GM12878 (cell line): ENCODE measurements around the gene MMP1. TPM values are rescaled to one million over a fixed set of nuclear protein-coding genes. Genes with fewer than 3 reads are reported as not detected.

Experiments
- ATAC-seq: fragments of 200-7000 bp; cut with Tn5 transposase; 3 replicates; pipeline ENCODE4 v1.9.1; 2020; ENCODE audit warnings: mild to moderate bottlenecking, moderate library complexity
- BruUV-seq: library from RNA; stranded (reverse); fragments of 400-500 nt; replicated peaks from 2 replicates; lab custom pipeline; 2021; lab: Mats Ljungman, UMichigan
- CTCF ChIA-PET: fragments of 300-600 bp; sonication (Branson Sonifier 250); formaldehyde crosslinking; extraction: SDS; loops from one replicate; lab custom pipeline; 2021; ENCODE audit warnings: inconsistent platforms; lab: Yijun Ruan, JAX
- POLR2A ChIA-PET: fragments of 350-600 bp; formaldehyde crosslinking; extraction: SDS; loops from one replicate; lab custom pipeline; 2021; ENCODE audit warnings: inconsistent platforms; lab: Charles Lee
- RAD21 ChIA-PET: fragments of 300-600 bp; sonication (Branson Sonifier 250); formaldehyde crosslinking; loops from one replicate; lab custom pipeline; 2023; ENCODE audit warnings: antibody characterized with exemption; ENCODE audit not compliant: unreplicated experiment; lab: Charles Lee
- SMC1A ChIA-PET: fragments of 300-600 bp; sonication (Branson Sonifier 250); formaldehyde crosslinking; loops from one replicate; lab custom pipeline; 2023; ENCODE audit not compliant: unreplicated experiment, uncharacterized antibody; lab: Charles Lee
- DNase-seq: peaks from one replicate; pipeline ENCODE4 v3.0.0-alpha.2; 2011; ENCODE audit warnings: low read depth, low spot score
- FAIRE-seq: peaks from 3 replicates; lab custom pipeline; 2011; peaks lifted over from hg19 to GRCh38; lab: Jason Lieb, UNC
- H2AFZ ChIP-seq: 2 replicates; pipeline ENCODE4 v1.6.0; 2011; ENCODE audit warnings: low read depth, low read length, control low read depth; ENCODE audit not compliant: control insufficient read depth
- H3K27ac ChIP-seq: 2 replicates; pipeline ENCODE4 v1.5.1; 2011; ENCODE audit warnings: control low read depth; ENCODE audit not compliant: control insufficient read depth, insufficient read depth
- H3K27me3 ChIP-seq, 2 experiments: replicated peaks in 1 of 2; 2 replicates each; pipeline versions ENCODE4 v1.6.0 to v1.6.1; 2011; ENCODE audit warnings: low read length in 1 of 2; ENCODE audit not compliant: control insufficient read depth in 2 of 2, insufficient read depth in 2 of 2
- H3K36me3 ChIP-seq, 2 experiments: 2 replicates each; pipeline ENCODE4 v1.5.1; 2011; ENCODE audit warnings: low read length in 1 of 2; ENCODE audit not compliant: control insufficient read depth in 2 of 2, insufficient read depth in 2 of 2
- H3K4me1 ChIP-seq: 2 replicates; pipeline ENCODE4 v1.6.1; 2011; ENCODE audit warnings: mild to moderate bottlenecking, low read length, moderate library complexity, mixed read lengths; ENCODE audit not compliant: control insufficient read depth, insufficient read depth
- H3K4me2 ChIP-seq: 2 replicates; pipeline ENCODE4 v1.6.0; 2011; ENCODE audit warnings: control low read depth; ENCODE audit not compliant: control insufficient read depth, insufficient read depth
- H3K4me3 ChIP-seq: fragments of 200-600 bp; sonication (generic); 2 replicates; pipeline ENCODE4 v1.5.1; 2016
- H3K79me2 ChIP-seq: 2 replicates; pipeline ENCODE4 v1.6.0; 2011; ENCODE audit warnings: low read length; ENCODE audit not compliant: control insufficient read depth, insufficient read depth
- H3K9ac ChIP-seq: 2 replicates; pipeline ENCODE4 v1.8.0; 2011; ENCODE audit warnings: low read length, control low read depth, mixed read lengths; ENCODE audit not compliant: control insufficient read depth, insufficient read depth
- H3K9me3 ChIP-seq: replicated peaks from 3 replicates; pipeline ENCODE4 v1.5.1; 2011; ENCODE audit warnings: mild to moderate bottlenecking, low read length; ENCODE audit not compliant: control insufficient read depth, insufficient read depth
- H4K20me1 ChIP-seq: 2 replicates; pipeline ENCODE4 v1.6.0; 2011; ENCODE audit not compliant: control insufficient read depth, insufficient read depth
- JUNB ChIP-seq: IDR thresholded peaks from 2 replicates; pipeline ENCODE4 v1.6.1; 2016; ENCODE audit warnings: antibody characterized with exemption, mild to moderate bottlenecking
- NBN ChIP-seq: fragments of 450-650 bp; IDR thresholded peaks from 2 replicates; pipeline ENCODE4 v1.6.1; 2016
- NFYB ChIP-seq: IDR thresholded peaks from 2 replicates; pipeline ENCODE4 v1.6.1; 2011; ENCODE audit warnings: low read depth, mild to moderate bottlenecking, low read length, improper control_type of control experiment, moderate library complexity; ENCODE audit not compliant: insufficient read depth
- NR2C2 ChIP-seq: IDR thresholded peaks from 2 replicates; pipeline ENCODE4 v1.6.1; 2011; ENCODE audit warnings: borderline replicate concordance, low read depth; ENCODE audit not compliant: control insufficient read depth, insufficient read length
- RAD21 ChIP-seq: IDR thresholded peaks from 2 replicates; pipeline ENCODE4 v1.6.1; 2011; ENCODE audit warnings: mild to moderate bottlenecking, low read depth, low read length, moderate library complexity; ENCODE audit not compliant: insufficient read depth
- SMC3 ChIP-seq: IDR thresholded peaks from 2 replicates; pipeline ENCODE4 v1.6.1; 2011; ENCODE audit warnings: low read length, improper control_type of control experiment, borderline replicate concordance
- TCF12 ChIP-seq: IDR thresholded peaks from 2 replicates; pipeline ENCODE4 v1.6.1; 2011; ENCODE audit warnings: low read depth, mild to moderate bottlenecking, low read length
- ZBED1 ChIP-seq: IDR thresholded peaks from 2 replicates; pipeline ENCODE4 v1.6.1; 2016; ENCODE audit warnings: borderline replicate concordance
- WGBS: methylation state at CpG from one replicate; pipeline ENCODE4 v1.1.6; 2016; ENCODE audit warnings: low lambda C conversion rate; ENCODE audit not compliant: insufficient replicate concordance, insufficient coverage; ENCODE audit errors: missing lambda C conversion rate; 5-methylcytosine and 5-hydroxymethylcytosine counted together
- in situ Hi-C: fragments of 300-500 bp; cut with MboI; formaldehyde crosslinking; loops from 9 replicates; pipeline ENCODE4 v1.14.3; 2018; ENCODE audit warnings: mixed read lengths
- intact Hi-C: fragments of 100-400 bp; cut with micrococcal nuclease; formaldehyde crosslinking; loops from one replicate; pipeline ENCODE4 v1.14.2; 2022; ENCODE audit not compliant: unreplicated experiment
- polyA plus RNA-seq, 11 experiments: library from polyadenylated mRNA; depleted of rRNA in 4 of 11; unstranded in 6 of 11; stranded (reverse) in 5 of 11; fragments of >200 nt; fragmentation: Nextera tagmentation in 4 of 11; fragmentation: Illumina TruSeq in 1 of 11; extraction: Ambion mirVana in 4 of 11; extraction: Trizol in 1 of 11; gene quantifications; 1 replicate in 1 of 11; 2 replicates in 10 of 11; pipeline versions ENCODE4 v1.2.1 to v1.2.3, GENCODE V29; 2011 to 2016; ENCODE audit warnings: inconsistent platforms in 2 of 11, missing spikeins in 2 of 11, low read depth in 1 of 11
- total RNA-seq, 4 experiments: library from RNA; depleted of rRNA in 3 of 4; stranded (reverse); fragments of >200 nt in 3 of 4; fragmentation: Illumina TruSeq in 1 of 4; extraction: Trizol in 1 of 4; gene quantifications; 2 replicates each; pipeline versions ENCODE4 v1.2.1 to v1.2.3, GENCODE V29; 2013 to 2021
- TF ChIP-seq, protein P1 (sequence below), 3 experiments: IDR thresholded peaks in 2 of 3; conservative IDR thresholded peaks in 1 of 3; 2 replicates each; pipeline ENCODE4 v1.5.1; 2011; ENCODE audit warnings: low read depth in 3 of 3, low read length in 3 of 3, mild to moderate bottlenecking in 3 of 3, control low read depth in 2 of 3, moderate library complexity in 2 of 3, inconsistent platforms in 1 of 3, mixed read lengths in 1 of 3; ENCODE audit not compliant: control insufficient read depth in 2 of 3, insufficient read depth in 1 of 3; ENCODE audit errors: extremely low read depth in 1 of 3

The MMP1 gene
- total and polyA plus RNA-seq, 10 of the 15 experiments (the other 5 are each of a cell fraction or from before 2014, with no cell fraction given): not detected

DNA sequence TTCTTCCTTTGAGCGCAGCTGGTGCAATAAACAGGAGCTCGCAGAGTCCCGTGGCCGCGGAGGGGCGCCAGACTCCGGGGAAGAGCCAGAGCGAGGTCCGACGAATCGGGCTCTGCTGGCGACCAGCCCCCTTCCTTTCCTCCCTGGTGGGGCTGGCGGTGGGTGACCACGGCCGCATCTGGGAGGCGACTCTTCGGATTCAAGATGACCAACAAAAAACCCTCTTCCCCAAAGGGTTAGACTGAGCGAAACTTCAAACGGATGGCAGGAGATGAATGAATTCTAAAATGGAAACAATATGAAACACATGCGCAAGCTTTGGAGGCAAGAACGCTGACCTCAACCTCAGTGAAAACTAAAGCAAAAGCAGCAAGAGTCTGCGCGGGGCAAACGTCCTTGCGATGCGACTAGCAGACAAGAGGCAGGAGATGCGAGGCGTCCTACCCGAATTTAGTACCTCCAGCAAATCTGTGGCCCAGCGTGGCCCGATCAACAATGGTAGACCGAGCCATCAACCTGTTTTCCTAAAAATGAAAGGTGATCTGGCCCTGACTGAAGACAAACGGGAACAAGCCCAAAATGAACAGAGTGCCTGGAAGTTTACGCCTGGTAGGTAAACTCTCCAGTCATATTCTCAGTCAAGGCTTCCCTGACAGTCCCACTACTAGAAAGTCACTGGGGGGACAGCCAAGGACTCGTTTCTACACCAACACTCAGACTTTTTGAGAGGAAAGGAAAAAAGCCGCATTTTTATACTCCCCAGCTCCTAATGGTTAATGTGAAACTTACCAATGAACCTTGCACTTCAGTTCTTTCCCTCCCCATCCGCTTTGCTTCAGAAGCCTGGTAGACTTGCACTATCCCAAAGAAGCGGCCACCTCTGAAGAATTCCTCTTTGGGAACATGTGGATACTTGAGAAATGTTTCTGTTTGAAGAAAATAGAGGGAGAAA is 33.8 kb upstream of the MMP1 start:
- Histone ChIP-seq H3K9ac (no peak overlapping the region), H4K20me1 (no peaks in the 10 kb centered on the region), H3K4me1 (no peaks in the 10 kb centered on the region), H2AFZ (no peak overlapping the region), H3K9me3 (no peaks in the 10 kb centered on the region), H3K4me2 (no peak overlapping the region), H3K27me3 (peaks cover 0 to 9% of the 10 kb centered on the region in 2 experiments; a peak in 2 of 4 replicates), H3K4me3 (no peak overlapping the region), H3K36me3 (no peaks in the 10 kb centered on the region), H3K79me2 (no peaks in the 10 kb centered on the region), H3K27ac (no peak overlapping the region)
- ChIA-PET CTCF (interaction anchor here (0.6 to 6.0 kb wide), 26 partner anchors 12 to 272 kb away, joined by 3 to 53 read pairs (median 4); partner anchors contain the start of gene MMP3), POLR2A (no interaction called here), SMC1A (interaction anchor here (0.6 to 3.8 kb wide), 13 partner anchors 9 to 225 kb away, joined by 3 to 28 read pairs (median 4); no protein-coding TSS in a partner anchor), RAD21 (interaction anchor here (0.6 to 2.4 kb wide), 15 partner anchors 39 to 286 kb away, joined by 3 to 20 read pairs (median 4); no protein-coding TSS in a partner anchor)
- DNase-seq (no peak), FAIRE-seq (no peak), ATAC-seq (peak; percentile 80)
- intact Hi-C loops (loop anchor here (1.0 kb wide), 1 partner anchor 110 kb away; no protein-coding TSS in a partner anchor), in situ Hi-C loops (no loop called here)
- TF ChIP-seq, protein P1, sequence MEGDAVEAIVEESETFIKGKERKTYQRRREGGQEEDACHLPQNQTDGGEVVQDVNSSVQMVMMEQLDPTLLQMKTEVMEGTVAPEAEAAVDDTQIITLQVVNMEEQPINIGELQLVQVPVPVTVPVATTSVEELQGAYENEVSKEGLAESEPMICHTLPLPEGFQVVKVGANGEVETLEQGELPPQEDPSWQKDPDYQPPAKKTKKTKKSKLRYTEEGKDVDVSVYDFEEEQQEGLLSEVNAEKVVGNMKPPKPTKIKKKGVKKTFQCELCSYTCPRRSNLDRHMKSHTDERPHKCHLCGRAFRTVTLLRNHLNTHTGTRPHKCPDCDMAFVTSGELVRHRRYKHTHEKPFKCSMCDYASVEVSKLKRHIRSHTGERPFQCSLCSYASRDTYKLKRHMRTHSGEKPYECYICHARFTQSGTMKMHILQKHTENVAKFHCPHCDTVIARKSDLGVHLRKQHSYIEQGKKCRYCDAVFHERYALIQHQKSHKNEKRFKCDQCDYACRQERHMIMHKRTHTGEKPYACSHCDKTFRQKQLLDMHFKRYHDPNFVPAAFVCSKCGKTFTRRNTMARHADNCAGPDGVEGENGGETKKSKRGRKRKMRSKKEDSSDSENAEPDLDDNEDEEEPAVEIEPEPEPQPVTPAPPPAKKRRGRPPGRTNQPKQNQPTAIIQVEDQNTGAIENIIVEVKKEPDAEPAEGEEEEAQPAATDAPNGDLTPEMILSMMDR (IDR thresholded peaks at IDR 0.05 in 2 of 3, conservative IDR thresholded peaks at IDR 0.05 in 1 of 3; ENCODE audit: control insufficient read depth in 2 of 3, extremely low read depth in 1 of 3, insufficient read depth in 1 of 3, low read depth in 3 of 3, low read length in 3 of 3): peak; percentile 31 to 60 (median 53); a peak in 5 of 6 replicates
- TF ChIP-seq TCF12: 0 out of 2 replicates have a peak, but pooled peaks have one; percentile 17
- no peak for TF ChIP-seq NR2C2
- TF ChIP-seq ZBED1: no peak
- TF ChIP-seq JUNB: no peak
- TF ChIP-seq SMC3: peak; percentile 42; the same call in 1 of the 2 replicates
- TF ChIP-seq RAD21: peak; percentile 41; the same call in 1 of the 2 replicates
- TF ChIP-seq NBN: 0 out of 2 replicates have a peak, but pooled peaks have one; percentile 41
- TF ChIP-seq NFYB: no peak
- 44% methylated on average over 37 of the region's 38 CpGs for WGBS
- no TSS peak for BruUV-seq
